Endothelial cell of umbilical vein (primary cell): ENCODE results near the gene RPA1. TPM values are rescaled to one million over a fixed set of nuclear protein-coding genes. Genes with fewer than 3 reads are reported as not detected.

Source experiments
- BruUV-seq: library from RNA; stranded (reverse); fragments of 400-500 nt; replicated peaks from 2 replicates; lab custom pipeline; 2021; lab: Mats Ljungman, UMichigan
- CTCF ChIA-PET: fragments of 300-600, 350-600 bp; sonication (Branson Sonifier 250); formaldehyde crosslinking; loops from one replicate; lab custom pipeline; 2021; ENCODE audit warnings: antibody characterized with exemption, inconsistent platforms; lab: Charles Lee
- POLR2A ChIA-PET: fragments of 300-600, 350-600 bp; sonication (Branson Sonifier 250); formaldehyde crosslinking; loops from one replicate; lab custom pipeline; 2021; ENCODE audit warnings: antibody characterized with exemption, inconsistent platforms; lab: Charles Lee
- DNase-seq: peaks from one replicate; pipeline ENCODE4 v3.0.0-alpha.2; 2011; ENCODE audit warnings: low read depth, low spot score
- FAIRE-seq: peaks from 2 replicates; lab custom pipeline; 2011; peaks lifted over from hg19 to GRCh38; lab: Jason Lieb, UNC
- H2AFZ ChIP-seq: 2 replicates; pipeline ENCODE4 v1.6.0; 2012; ENCODE audit warnings: low read depth, low read length, control low read depth, inconsistent platforms
- H3K27ac ChIP-seq: 2 replicates; pipeline ENCODE4 v1.5.1; 2011; ENCODE audit warnings: low read depth, mild to moderate bottlenecking, control low read depth, low read length, moderate library complexity; ENCODE audit not compliant: insufficient read depth
- H3K27me3 ChIP-seq, 2 experiments: 2 replicates each; pipeline versions ENCODE4 v1.6.0 to v1.6.1; 2011; ENCODE audit warnings: low read length in 2 of 2, mixed read lengths in 1 of 2; ENCODE audit not compliant: control insufficient read depth in 2 of 2, insufficient read depth in 2 of 2
- H3K36me3 ChIP-seq, 2 experiments: 2 replicates in 1 of 2; 3 replicates in 1 of 2; pipeline ENCODE4 v1.5.1; 2011; ENCODE audit warnings: low read length in 2 of 2, mild to moderate bottlenecking in 1 of 2, moderate library complexity in 1 of 2; ENCODE audit not compliant: control insufficient read depth in 2 of 2, insufficient read depth in 2 of 2; ENCODE audit errors: extremely low read depth in 1 of 2
- H3K4me1 ChIP-seq: 3 replicates; pipeline ENCODE4 v1.5.1; 2011; ENCODE audit warnings: mild to moderate bottlenecking, low read length; ENCODE audit not compliant: control insufficient read depth, insufficient read depth; ENCODE audit errors: extremely low read depth
- H3K4me2 ChIP-seq: 2 replicates; pipeline ENCODE4 v1.6.1; 2011; ENCODE audit warnings: low read length, control low read depth, mixed read lengths; ENCODE audit not compliant: insufficient read depth
- H3K4me3 ChIP-seq, 3 experiments: fragments of 200-600 bp in 1 of 3; sonication (generic), shearing (Covaris generic) in 1 of 3; replicated peaks in 1 of 3; 2 replicates each; pipeline ENCODE4 v1.5.1; 2011 to 2016; ENCODE audit warnings: control low read depth in 3 of 3, low read length in 3 of 3, mild to moderate bottlenecking in 2 of 3, inconsistent platforms in 1 of 3, low read depth in 1 of 3, moderate library complexity in 1 of 3; ENCODE audit not compliant: insufficient read depth in 1 of 3
- H3K79me2 ChIP-seq: 2 replicates; pipeline ENCODE4 v1.6.0; 2012; ENCODE audit warnings: low read length, inconsistent platforms; ENCODE audit not compliant: control insufficient read depth, insufficient read depth
- H3K9ac ChIP-seq: replicated peaks from 2 replicates; pipeline ENCODE3; 2011; ENCODE audit warnings: low read length, control low read depth; ENCODE audit not compliant: insufficient read depth; ENCODE audit errors: extremely low read depth
- H3K9me1 ChIP-seq: replicated peaks from 3 replicates; pipeline ENCODE4 v1.6.0; 2011; ENCODE audit warnings: mild to moderate bottlenecking, low read length; ENCODE audit not compliant: control insufficient read depth, insufficient read depth; ENCODE audit errors: extremely low read depth
- H3K9me3 ChIP-seq: replicated peaks from 2 replicates; pipeline ENCODE4 v1.5.1; 2012; ENCODE audit warnings: low read length, inconsistent platforms; ENCODE audit not compliant: control insufficient read depth, insufficient read depth
- H4K20me1 ChIP-seq: replicated peaks from 2 replicates; pipeline ENCODE3; 2011; ENCODE audit warnings: mild to moderate bottlenecking, low read length; ENCODE audit not compliant: control insufficient read depth, insufficient read depth; ENCODE audit errors: extremely low read depth
- EZH2 ChIP-seq: IDR thresholded peaks from 2 replicates; pipeline ENCODE4 v1.6.1; 2012; ENCODE audit warnings: borderline replicate concordance, low read depth, mild to moderate bottlenecking, moderate library complexity, low read length, inconsistent platforms; ENCODE audit not compliant: severe bottlenecking
- FOS ChIP-seq: IDR thresholded peaks from 2 replicates; pipeline ENCODE4 v1.6.1; 2011; ENCODE audit warnings: mild to moderate bottlenecking, low read length, moderate library complexity, borderline replicate concordance; ENCODE audit not compliant: insufficient read depth
- JUN ChIP-seq: IDR thresholded peaks from 2 replicates; pipeline ENCODE4 v1.6.1; 2011; ENCODE audit warnings: borderline replicate concordance, low read depth; ENCODE audit not compliant: insufficient read length, insufficient read depth
- MYC ChIP-seq: IDR thresholded peaks from one replicate; pipeline ENCODE4 v1.6.1; 2011; ENCODE audit warnings: mild to moderate bottlenecking, low read depth, low read length
- POLR2A ChIP-seq: IDR thresholded peaks from 2 replicates; pipeline ENCODE4 v1.6.1; 2012; ENCODE audit warnings: low read depth, mild to moderate bottlenecking, control low read depth, low read length
- POLR2AphosphoS5 ChIP-seq: IDR thresholded peaks from 2 replicates; pipeline ENCODE4 v1.6.1; 2012; ENCODE audit warnings: low read depth, mild to moderate bottlenecking, control low read depth, low read length, moderate library complexity; ENCODE audit not compliant: insufficient read depth
- dilution Hi-C: fragments of 300-500 bp; cut with MboI; formaldehyde crosslinking; loops from one replicate; pipeline ENCODE4 v1.15.0; 2019; ENCODE audit warnings: low sequenced_read_pairs; ENCODE audit not compliant: extremely low pct_ligation_motif_present
- intact Hi-C: fragments of 100-400 bp; cut with micrococcal nuclease; formaldehyde crosslinking; loops from one replicate; pipeline ENCODE4 v1.10.0; 2022
- polyA plus RNA-seq, 4 experiments: library from polyadenylated mRNA; depleted of rRNA in 3 of 4; stranded (reverse) in 3 of 4; unstranded in 1 of 4; fragments of >200 nt; gene quantifications; 2 replicates each; pipeline versions ENCODE4 v1.2.1 to v1.2.3, GENCODE V29; 2011 to 2012; ENCODE audit warnings: missing spikeins in 1 of 4
- total RNA-seq: library from RNA; stranded (reverse); gene quantifications from 2 replicates; pipeline ENCODE4 v1.2.3, GENCODE V29; 2021
- TF ChIP-seq, protein P1 (sequence below): IDR thresholded peaks from 2 replicates; pipeline ENCODE4 v1.6.1; 2011; ENCODE audit not compliant: insufficient read depth, insufficient read length

RPA1 gene
- total and polyA plus RNA-seq, 2 donors (not counting 3 experiments of a cell fraction or from before 2014, with no cell fraction given): 50.5 to 123 TPM

DNA sequence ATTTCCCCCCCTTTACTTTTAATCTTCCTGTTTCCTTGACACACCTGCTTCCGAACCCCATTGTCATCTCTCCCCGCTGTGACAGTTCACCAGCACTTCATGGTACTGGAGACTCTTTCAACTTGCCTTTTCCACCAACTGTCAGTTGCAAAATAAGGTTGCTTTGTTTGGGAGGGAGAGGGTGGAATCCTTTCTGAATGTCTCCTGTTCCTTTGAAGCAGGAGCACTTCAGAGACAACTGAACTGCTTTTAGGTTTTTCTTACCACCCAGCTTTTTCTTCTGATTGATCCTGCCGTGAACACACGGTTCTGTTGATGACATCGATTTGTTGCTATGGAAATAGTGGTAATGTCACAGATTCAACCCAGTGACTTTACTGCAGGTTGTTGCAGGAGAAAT is 42.0 kb downstream of the RPA1 start:
- dilution Hi-C loops (no loop called here), intact Hi-C loops (no loop called here)
- Histone ChIP-seq H3K36me3 (peaks cover 4% of the 10 kb centered on the region in 2 experiments), H3K9me1 (no peaks in the 10 kb centered on the region), H3K9ac (no peak overlapping the region), H4K20me1 (no peaks in the 10 kb centered on the region), H2AFZ (no peak overlapping the region), H3K9me3 (no peaks in the 10 kb centered on the region), H3K79me2 (no peaks in the 10 kb centered on the region), H3K27me3 (no peaks in the 10 kb centered on the region), H3K27ac (no peak overlapping the region), H3K4me1 (no peaks in the 10 kb centered on the region), H3K4me3 (no peak overlapping the region), H3K4me2 (no peak overlapping the region)
- CTCF ChIA-PET: no interaction called here
- TF ChIP-seq JUN: no peak
- no peak for TF ChIP-seq FOS
- TF ChIP-seq EZH2: no peak
- no peak for TF ChIP-seq MYC
- TF ChIP-seq POLR2AphosphoS5: no peak
- TF ChIP-seq, protein P1, sequence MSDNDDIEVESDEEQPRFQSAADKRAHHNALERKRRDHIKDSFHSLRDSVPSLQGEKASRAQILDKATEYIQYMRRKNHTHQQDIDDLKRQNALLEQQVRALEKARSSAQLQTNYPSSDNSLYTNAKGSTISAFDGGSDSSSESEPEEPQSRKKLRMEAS: no peak
- TF ChIP-seq POLR2A: no peak
- FAIRE-seq (no peak), DNase-seq (no peak)
- POLR2A ChIA-PET: no interaction called here
- no TSS peak for BruUV-seq

- CTCF ChIA-PET: no interaction called here
- H3K27ac ChIP-seq: no peak overlapping the region
- TF ChIP-seq, protein P1: no peak
- no peak for TF ChIP-seq POLR2AphosphoS5
- no peak for TF ChIP-seq FOS
- TF ChIP-seq EZH2: no peak
- no peak for TF ChIP-seq MYC
- TF ChIP-seq JUN: no peak
- no peak for TF ChIP-seq POLR2A
- no peaks in the 10 kb centered on the region for H3K79me2 ChIP-seq
- no peak overlapping the region for H3K4me3 ChIP-seq
- no peak for DNase-seq
- H3K36me3 ChIP-seq: peaks cover 4% of the 10 kb centered on the region in 2 experiments
- no peaks in the 10 kb centered on the region for H4K20me1 ChIP-seq
- dilution Hi-C loops: no loop called here
- H3K9me1 ChIP-seq: no peaks in the 10 kb centered on the region
- no peak overlapping the region for H3K4me2 ChIP-seq
- no peaks in the 10 kb centered on the region for H3K9me3 ChIP-seq
- no peak for FAIRE-seq
- no TSS peak for BruUV-seq
- no peak overlapping the region for H2AFZ ChIP-seq
- intact Hi-C loops: no loop called here
- H3K4me1 ChIP-seq: no peaks in the 10 kb centered on the region
- no peaks in the 10 kb centered on the region for H3K27me3 ChIP-seq
- POLR2A ChIA-PET: no interaction called here
- H3K9ac ChIP-seq: no peak overlapping the region
Measured at GRCh38 chr17:1872254-1872653, 42.4 kb downstream of the RPA1 start.
